WTC11 (cell line): ENCODE measurements around the gene FAM161A. TPM values are rescaled to one million over a fixed set of nuclear protein-coding genes. Genes with fewer than 3 reads are reported as not detected.

ENCODE experiments used
- ATAC-seq: fragments of 200-7000 bp; cut with Tn5 transposase; 2 replicates; pipeline ENCODE4 v1.10.0; 2021; ENCODE audit warnings: mild to moderate bottlenecking, moderate library complexity
- CTCF ChIA-PET: fragments of 300-600 bp; sonication (Branson Sonifier 250); formaldehyde crosslinking; loops from one replicate; lab custom pipeline; 2021; ENCODE audit warnings: antibody characterized with exemption; lab: Charles Lee
- POLR2A ChIA-PET: fragments of 350-600 bp; sonication (Branson Sonifier 250); formaldehyde crosslinking; loops from one replicate; lab custom pipeline; 2021; ENCODE audit warnings: antibody characterized with exemption; lab: Charles Lee
- DNase-seq: peaks from one replicate; pipeline ENCODE4 v3.0.0; 2021; ENCODE audit warnings: low spot score
- H3K27ac Mint-ChIP-seq: 2 replicates; pipeline ENCODE4 v1.8.0; 2021; ENCODE audit warnings: mixed read lengths
- H3K27me3 Mint-ChIP-seq: 2 replicates; pipeline ENCODE4 v1.8.0; 2021; ENCODE audit warnings: low read depth, mild to moderate bottlenecking, moderate library complexity, mixed read lengths
- H3K36me3 Mint-ChIP-seq: 2 replicates; pipeline ENCODE4 v1.8.0; 2021; ENCODE audit warnings: mixed read lengths
- H3K4me1 Mint-ChIP-seq: 2 replicates; pipeline ENCODE4 v1.8.0; 2022; ENCODE audit warnings: mixed read lengths
- H3K4me3 Mint-ChIP-seq: 2 replicates; pipeline ENCODE4 v1.8.0; 2021; ENCODE audit warnings: mild to moderate bottlenecking, moderate library complexity, mixed read lengths
- H3K9me3 Mint-ChIP-seq: 2 replicates; pipeline ENCODE4 v1.8.0; 2021; ENCODE audit warnings: mixed read lengths
- CREM ChIP-seq: sonication (generic); formaldehyde crosslinking; IDR thresholded peaks from 2 replicates; pipeline ENCODE4 v1.8.1; 2022; ENCODE audit warnings: mild to moderate bottlenecking, missing genetic modification reagents, moderate library complexity
- ELF4 ChIP-seq: sonication (generic); formaldehyde crosslinking; IDR thresholded peaks from 2 replicates; pipeline ENCODE4 v1.8.1; 2022; ENCODE audit warnings: low read depth, mild to moderate bottlenecking, moderate library complexity, missing genetic modification reagents
- ESRRA ChIP-seq: sonication (generic); formaldehyde crosslinking; IDR thresholded peaks from 2 replicates; pipeline ENCODE4 v1.8.1; 2022; ENCODE audit warnings: mild to moderate bottlenecking, missing genetic modification reagents, borderline replicate concordance
- JUN ChIP-seq: sonication (generic); formaldehyde crosslinking; IDR thresholded peaks from 2 replicates; pipeline ENCODE4 v1.8.0; 2023; ENCODE audit warnings: mild to moderate bottlenecking, missing genetic modification reagents
- KAT7 ChIP-seq: sonication (generic); formaldehyde crosslinking; IDR thresholded peaks from 2 replicates; pipeline ENCODE4 v1.8.1; 2023; ENCODE audit warnings: missing genetic modification reagents, mild to moderate bottlenecking, borderline replicate concordance
- NFYB ChIP-seq: sonication (generic); formaldehyde crosslinking; conservative IDR thresholded peaks from 2 replicates; pipeline ENCODE4 v1.8.0; 2022; ENCODE audit warnings: low read depth, missing genetic modification reagents
- NR1H2 ChIP-seq: sonication (generic); formaldehyde crosslinking; IDR thresholded peaks from 2 replicates; pipeline ENCODE4 v1.9.0; 2021; ENCODE audit warnings: mild to moderate bottlenecking, moderate library complexity, missing genetic modification reagents
- PREB ChIP-seq: sonication (generic); formaldehyde crosslinking; IDR thresholded peaks from 2 replicates; pipeline ENCODE4 v1.8.1; 2022; ENCODE audit warnings: mild to moderate bottlenecking, missing genetic modification reagents, moderate library complexity, borderline replicate concordance
- RORB ChIP-seq: fragments of 250-450 bp; sonication (Bioruptor Pico); IDR thresholded peaks from 2 replicates; pipeline ENCODE4 v1.9.0; 2021; ENCODE audit warnings: mild to moderate bottlenecking
- ZNF219 ChIP-seq: sonication (generic); formaldehyde crosslinking; IDR thresholded peaks from 2 replicates; pipeline ENCODE4 v1.8.0; 2023; ENCODE audit warnings: missing genetic modification reagents, mild to moderate bottlenecking, borderline replicate concordance
- ZNF317 ChIP-seq: sonication (generic); formaldehyde crosslinking; IDR thresholded peaks from 2 replicates; pipeline ENCODE4 v1.8.1; 2023; ENCODE audit warnings: low read depth, mild to moderate bottlenecking, moderate library complexity, missing genetic modification reagents, borderline replicate concordance
- total RNA-seq: library from RNA; stranded (reverse); gene quantifications from 3 replicates; pipeline ENCODE4 v1.2.3, GENCODE V29; 2021
- TF ChIP-seq, protein P1 (sequence below): sonication (generic); formaldehyde crosslinking; IDR thresholded peaks from 2 replicates; pipeline ENCODE4 v1.8.0; 2023; ENCODE audit warnings: missing genetic modification reagents, mild to moderate bottlenecking, borderline replicate concordance
- TF ChIP-seq, protein P2 (sequence below): sonication (generic); formaldehyde crosslinking; IDR thresholded peaks from 2 replicates; pipeline ENCODE4 v1.8.1; 2022; ENCODE audit warnings: low read depth, mild to moderate bottlenecking, moderate library complexity, missing genetic modification reagents, borderline replicate concordance
- TF ChIP-seq, protein P3 (sequence below): sonication (generic); formaldehyde crosslinking; IDR thresholded peaks from 2 replicates; pipeline ENCODE4 v1.8.1; 2022; ENCODE audit warnings: low read depth, missing genetic modification reagents, borderline replicate concordance
- TF ChIP-seq, protein P4 (sequence below): fragments of 250-450 bp; sonication (Bioruptor Pico); IDR thresholded peaks from 2 replicates; pipeline ENCODE4 v1.9.0; 2021; ENCODE audit warnings: moderate library complexity, mild to moderate bottlenecking, inconsistent platforms, borderline replicate concordance

FAM161A gene
- total RNA-seq, 1 experiment from 2014 or later = 12.4 TPM

DNA sequence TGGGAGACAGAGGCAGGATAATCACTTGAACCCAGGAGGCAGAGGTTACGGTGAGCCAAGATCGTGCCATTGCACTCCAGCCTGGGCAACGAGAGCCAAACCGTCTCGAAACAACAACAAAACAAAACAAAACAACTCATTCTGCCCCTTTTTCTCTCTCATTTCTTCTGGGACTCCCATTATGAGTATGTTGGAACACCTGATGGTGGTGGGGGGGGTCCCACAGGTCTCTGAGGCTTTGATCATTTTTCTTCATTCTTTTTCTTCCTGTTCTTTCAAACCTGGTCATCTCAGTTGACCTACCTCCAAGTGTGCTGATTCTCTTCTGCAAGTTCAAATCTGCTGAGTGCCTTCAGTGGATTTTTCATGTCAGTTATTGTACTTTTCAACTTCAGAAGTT lies 8.2 kb upstream of the FAM161A start (continued):
- TF ChIP-seq, protein P1, sequence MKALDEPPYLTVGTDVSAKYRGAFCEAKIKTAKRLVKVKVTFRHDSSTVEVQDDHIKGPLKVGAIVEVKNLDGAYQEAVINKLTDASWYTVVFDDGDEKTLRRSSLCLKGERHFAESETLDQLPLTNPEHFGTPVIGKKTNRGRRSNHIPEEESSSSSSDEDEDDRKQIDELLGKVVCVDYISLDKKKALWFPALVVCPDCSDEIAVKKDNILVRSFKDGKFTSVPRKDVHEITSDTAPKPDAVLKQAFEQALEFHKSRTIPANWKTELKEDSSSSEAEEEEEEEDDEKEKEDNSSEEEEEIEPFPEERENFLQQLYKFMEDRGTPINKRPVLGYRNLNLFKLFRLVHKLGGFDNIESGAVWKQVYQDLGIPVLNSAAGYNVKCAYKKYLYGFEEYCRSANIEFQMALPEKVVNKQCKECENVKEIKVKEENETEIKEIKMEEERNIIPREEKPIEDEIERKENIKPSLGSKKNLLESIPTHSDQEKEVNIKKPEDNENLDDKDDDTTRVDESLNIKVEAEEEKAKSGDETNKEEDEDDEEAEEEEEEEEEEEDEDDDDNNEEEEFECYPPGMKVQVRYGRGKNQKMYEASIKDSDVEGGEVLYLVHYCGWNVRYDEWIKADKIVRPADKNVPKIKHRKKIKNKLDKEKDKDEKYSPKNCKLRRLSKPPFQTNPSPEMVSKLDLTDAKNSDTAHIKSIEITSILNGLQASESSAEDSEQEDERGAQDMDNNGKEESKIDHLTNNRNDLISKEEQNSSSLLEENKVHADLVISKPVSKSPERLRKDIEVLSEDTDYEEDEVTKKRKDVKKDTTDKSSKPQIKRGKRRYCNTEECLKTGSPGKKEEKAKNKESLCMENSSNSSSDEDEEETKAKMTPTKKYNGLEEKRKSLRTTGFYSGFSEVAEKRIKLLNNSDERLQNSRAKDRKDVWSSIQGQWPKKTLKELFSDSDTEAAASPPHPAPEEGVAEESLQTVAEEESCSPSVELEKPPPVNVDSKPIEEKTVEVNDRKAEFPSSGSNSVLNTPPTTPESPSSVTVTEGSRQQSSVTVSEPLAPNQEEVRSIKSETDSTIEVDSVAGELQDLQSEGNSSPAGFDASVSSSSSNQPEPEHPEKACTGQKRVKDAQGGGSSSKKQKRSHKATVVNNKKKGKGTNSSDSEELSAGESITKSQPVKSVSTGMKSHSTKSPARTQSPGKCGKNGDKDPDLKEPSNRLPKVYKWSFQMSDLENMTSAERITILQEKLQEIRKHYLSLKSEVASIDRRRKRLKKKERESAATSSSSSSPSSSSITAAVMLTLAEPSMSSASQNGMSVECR = no peak
- no peak for TF ChIP-seq JUN (CRISPR knock-in tag)

DNA sequence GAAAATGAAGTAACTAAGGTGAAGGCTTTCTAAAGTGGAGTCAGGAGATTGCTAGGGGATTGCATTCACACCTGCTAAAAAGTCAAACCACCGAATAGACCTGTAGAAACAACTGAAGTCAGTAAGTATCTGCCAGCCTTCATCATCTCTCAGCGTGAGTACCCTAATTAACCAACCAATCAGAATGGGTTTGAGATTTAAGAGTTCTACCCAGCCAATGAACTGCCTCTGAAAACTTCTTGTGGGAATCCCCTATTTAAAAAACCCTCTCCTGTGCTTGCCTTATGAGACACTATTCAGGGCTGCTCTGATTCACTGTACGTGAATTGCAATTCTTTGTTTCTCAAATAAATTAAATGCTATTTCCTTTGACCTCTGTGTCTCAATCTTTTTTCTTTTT lies 3.4 kb upstream of the FAM161A start:
- TF ChIP-seq, protein P2, sequence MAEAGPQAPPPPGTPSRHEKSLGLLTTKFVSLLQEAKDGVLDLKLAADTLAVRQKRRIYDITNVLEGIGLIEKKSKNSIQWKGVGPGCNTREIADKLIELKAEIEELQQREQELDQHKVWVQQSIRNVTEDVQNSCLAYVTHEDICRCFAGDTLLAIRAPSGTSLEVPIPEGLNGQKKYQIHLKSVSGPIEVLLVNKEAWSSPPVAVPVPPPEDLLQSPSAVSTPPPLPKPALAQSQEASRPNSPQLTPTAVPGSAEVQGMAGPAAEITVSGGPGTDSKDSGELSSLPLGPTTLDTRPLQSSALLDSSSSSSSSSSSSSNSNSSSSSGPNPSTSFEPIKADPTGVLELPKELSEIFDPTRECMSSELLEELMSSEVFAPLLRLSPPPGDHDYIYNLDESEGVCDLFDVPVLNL (CRISPR knock-in tag) = no peak
- TF ChIP-seq PREB (no peak), NR1H2 (CRISPR knock-in tag) (no peak), ELF4 (CRISPR knock-in tag) (no peak), NFYB (CRISPR knock-in tag) (no peak), ZNF219 (CRISPR knock-in tag) (no peak), CREM (CRISPR knock-in tag) (no peak), ZNF317 (CRISPR knock-in tag) (no peak), ESRRA (CRISPR knock-in tag) (no peak), RORB (CRISPR knock-in tag) (no peak), KAT7 (CRISPR knock-in tag) (no peak)
- TF ChIP-seq, protein P3, sequence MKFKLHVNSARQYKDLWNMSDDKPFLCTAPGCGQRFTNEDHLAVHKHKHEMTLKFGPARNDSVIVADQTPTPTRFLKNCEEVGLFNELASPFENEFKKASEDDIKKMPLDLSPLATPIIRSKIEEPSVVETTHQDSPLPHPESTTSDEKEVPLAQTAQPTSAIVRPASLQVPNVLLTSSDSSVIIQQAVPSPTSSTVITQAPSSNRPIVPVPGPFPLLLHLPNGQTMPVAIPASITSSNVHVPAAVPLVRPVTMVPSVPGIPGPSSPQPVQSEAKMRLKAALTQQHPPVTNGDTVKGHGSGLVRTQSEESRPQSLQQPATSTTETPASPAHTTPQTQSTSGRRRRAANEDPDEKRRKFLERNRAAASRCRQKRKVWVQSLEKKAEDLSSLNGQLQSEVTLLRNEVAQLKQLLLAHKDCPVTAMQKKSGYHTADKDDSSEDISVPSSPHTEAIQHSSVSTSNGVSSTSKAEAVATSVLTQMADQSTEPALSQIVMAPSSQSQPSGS (CRISPR knock-in tag) = no peak
- TF ChIP-seq, protein P4, sequence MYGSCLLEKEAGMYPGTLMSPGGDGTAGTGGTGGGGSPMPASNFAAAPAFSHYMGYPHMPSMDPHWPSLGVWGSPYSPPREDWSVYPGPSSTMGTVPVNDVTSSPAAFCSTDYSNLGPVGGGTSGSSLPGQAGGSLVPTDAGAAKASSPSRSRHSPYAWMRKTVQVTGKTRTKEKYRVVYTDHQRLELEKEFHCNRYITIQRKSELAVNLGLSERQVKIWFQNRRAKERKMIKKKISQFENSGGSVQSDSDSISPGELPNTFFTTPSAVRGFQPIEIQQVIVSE (CRISPR knock-in tag) = no peak
- peaks cover 8% of the 10 kb centered on the region; the same call in 1 of the 2 replicates for H3K4me1 Mint-ChIP-seq
- POLR2A ChIA-PET = interaction anchor here (0.7 kb wide), 1 partner anchor 783 kb away, joined by 5 read pairs; no protein-coding TSS in a partner anchor
- no peak overlapping the region for H3K27ac Mint-ChIP-seq
- no peak overlapping the region for H3K4me3 Mint-ChIP-seq
- H3K27me3 Mint-ChIP-seq = no peaks in the 10 kb centered on the region
- CTCF ChIA-PET = no interaction called here
- DNase-seq = no peak
- H3K9me3 Mint-ChIP-seq = no peaks in the 10 kb centered on the region
- H3K36me3 Mint-ChIP-seq = no peaks in the 10 kb centered on the region
- no peak for ATAC-seq
